H9 (cell line): Measurements from ENCODE around the gene NCBP3. TPM values are rescaled to one million over a fixed set of nuclear protein-coding genes. Genes with fewer than 3 reads are reported as not detected.

ENCODE experiments used
- DNase-seq: peaks from one replicate; pipeline ENCODE4 v3.0.0-alpha.2; 2017
- H2AFZ ChIP-seq: one replicate; pipeline ENCODE4 v1.6.1; 2013; ENCODE audit warnings: mild to moderate bottlenecking, low read length, control low read depth, moderate library complexity
- H2AK5ac ChIP-seq: 2 replicates; pipeline ENCODE4 v1.6.1; 2013; ENCODE audit warnings: low read length, control low read depth, mixed read lengths; ENCODE audit not compliant: insufficient read length
- H2BK120ac ChIP-seq: one replicate; pipeline ENCODE4 v1.6.1; 2013; ENCODE audit warnings: low read depth, mild to moderate bottlenecking, low read length, control low read depth, inconsistent platforms; ENCODE audit not compliant: poor library complexity, severe bottlenecking
- H2BK12ac ChIP-seq: 2 replicates; pipeline ENCODE4 v1.6.1; 2013; ENCODE audit warnings: low read length, control low read depth, mixed read lengths, low read depth; ENCODE audit not compliant: insufficient read length
- H2BK15ac ChIP-seq: 2 replicates; pipeline ENCODE4 v1.6.1; 2013; ENCODE audit warnings: low read depth, low read length, control low read depth
- H2BK20ac ChIP-seq: one replicate; pipeline ENCODE4 v1.6.1; 2013; ENCODE audit warnings: low read depth, mild to moderate bottlenecking, low read length, control low read depth, inconsistent platforms; ENCODE audit not compliant: poor library complexity, severe bottlenecking
- H2BK5ac ChIP-seq: 2 replicates; pipeline ENCODE4 v1.6.1; 2013; ENCODE audit warnings: low read length, control low read depth, mixed read lengths; ENCODE audit not compliant: insufficient read length
- H3K14ac ChIP-seq: 2 replicates; pipeline ENCODE4 v1.6.1; 2013; ENCODE audit warnings: low read length, control low read depth; ENCODE audit not compliant: insufficient read depth
- H3K18ac ChIP-seq: 2 replicates; pipeline ENCODE4 v1.6.1; 2013; ENCODE audit warnings: low read depth, mild to moderate bottlenecking, mixed read lengths, low read length, control low read depth; ENCODE audit not compliant: insufficient read length
- H3K23ac ChIP-seq: 2 replicates; pipeline ENCODE4 v1.6.1; 2013; ENCODE audit warnings: low read length, control low read depth, mixed read lengths, low read depth; ENCODE audit not compliant: insufficient read length
- H3K23me2 ChIP-seq: 2 replicates; pipeline ENCODE4 v1.6.1; 2013; ENCODE audit warnings: low read depth, mild to moderate bottlenecking, mixed read lengths, low read length, control low read depth; ENCODE audit not compliant: insufficient read length, poor library complexity, severe bottlenecking
- H3K27ac ChIP-seq: 2 replicates; pipeline ENCODE4 v1.5.1; 2013; ENCODE audit warnings: low read length, control low read depth, mixed read lengths, low read depth; ENCODE audit not compliant: insufficient read length
- H3K27me3 ChIP-seq: 2 replicates; pipeline ENCODE4 v1.6.1; 2013; ENCODE audit warnings: low read length, control low read depth, inconsistent platforms; ENCODE audit not compliant: insufficient read depth
- H3K4ac ChIP-seq: 2 replicates; pipeline ENCODE4 v1.6.1; 2013; ENCODE audit warnings: low read depth, mild to moderate bottlenecking, control low read depth, inconsistent platforms, low read length, moderate library complexity
- H3K4me1 ChIP-seq: 2 replicates; pipeline ENCODE4 v1.6.1; 2013; ENCODE audit warnings: low read length, control low read depth, inconsistent platforms; ENCODE audit not compliant: insufficient read depth
- H3K4me2 ChIP-seq: 2 replicates; pipeline ENCODE4 v1.6.1; 2013; ENCODE audit warnings: low read length, control low read depth, mixed read lengths; ENCODE audit not compliant: insufficient read length, insufficient read depth
- H3K56ac ChIP-seq: 2 replicates; pipeline ENCODE4 v1.6.1; 2013; ENCODE audit warnings: low read depth, mild to moderate bottlenecking, mixed read lengths, low read length, control low read depth; ENCODE audit not compliant: insufficient read length
- H3K79me1 ChIP-seq: 2 replicates; pipeline ENCODE4 v1.6.1; 2013; ENCODE audit warnings: low read depth, mild to moderate bottlenecking, moderate library complexity, low read length, control low read depth, inconsistent platforms; ENCODE audit not compliant: insufficient read depth, poor library complexity, severe bottlenecking
- H3K79me2 ChIP-seq: 2 replicates; pipeline ENCODE4 v1.6.1; 2013; ENCODE audit warnings: low read length, control low read depth, inconsistent platforms; ENCODE audit not compliant: insufficient read depth
- H3K9ac ChIP-seq: 2 replicates; pipeline ENCODE4 v1.6.1; 2013; ENCODE audit warnings: low read length, control low read depth, mixed read lengths; ENCODE audit not compliant: insufficient read length; ENCODE audit errors: extremely low read depth
- H3K9me3 ChIP-seq: one replicate; pipeline ENCODE4 v1.6.1; 2013; ENCODE audit warnings: low read depth, low read length, inconsistent platforms; ENCODE audit not compliant: control insufficient read depth
- H3T11ph ChIP-seq: one replicate; pipeline ENCODE4 v1.6.1; 2013; ENCODE audit warnings: mild to moderate bottlenecking, low read length, control low read depth, inconsistent platforms
- H4K20me1 ChIP-seq: one replicate; pipeline ENCODE4 v1.6.1; 2013; ENCODE audit not compliant: control insufficient read depth, insufficient read length, insufficient read depth
- H4K5ac ChIP-seq: 2 replicates; pipeline ENCODE4 v1.6.1; 2013; ENCODE audit warnings: low read depth, mild to moderate bottlenecking, mixed read lengths, low read length, control low read depth; ENCODE audit not compliant: insufficient read length
- H4K8ac ChIP-seq: replicated peaks from 2 replicates; pipeline ENCODE4 v1.6.1; 2013; ENCODE audit warnings: low read length, control low read depth, mixed read lengths, low read depth; ENCODE audit not compliant: insufficient read length
- H4K91ac ChIP-seq: 2 replicates; pipeline ENCODE4 v1.6.1; 2013; ENCODE audit warnings: low read depth, mild to moderate bottlenecking, moderate library complexity, mixed read lengths, low read length, control low read depth; ENCODE audit not compliant: insufficient read length
- H3K27ac Mint-ChIP-seq, 3 experiments: 2 replicates in 2 of 3; 3 replicates in 1 of 3; pipeline ENCODE4 v1.8.0; 2020 to 2021; ENCODE audit warnings: mixed read lengths in 3 of 3, mild to moderate bottlenecking in 1 of 3, moderate library complexity in 1 of 3
- H3K27me3 Mint-ChIP-seq: 2 replicates; pipeline ENCODE4 v1.8.0; 2021; ENCODE audit warnings: low read depth, mild to moderate bottlenecking, moderate library complexity, mixed read lengths
- H3K36me3 Mint-ChIP-seq, 3 experiments: 2 replicates in 2 of 3; 3 replicates in 1 of 3; pipeline ENCODE4 v1.8.0; 2020 to 2021; ENCODE audit warnings: low read depth in 3 of 3, mixed read lengths in 3 of 3; ENCODE audit not compliant: insufficient read depth in 1 of 3
- H3K4me1 Mint-ChIP-seq, 2 experiments: 2 replicates each; pipeline ENCODE4 v1.8.0; 2020; ENCODE audit warnings: mixed read lengths in 2 of 2
- H3K4me3 Mint-ChIP-seq, 2 experiments: 2 replicates in 1 of 2; 3 replicates in 1 of 2; pipeline ENCODE4 v1.8.0; 2020 to 2021; ENCODE audit warnings: mild to moderate bottlenecking in 2 of 2, mixed read lengths in 2 of 2, moderate library complexity in 1 of 2
- H3K9me3 Mint-ChIP-seq, 2 experiments: 2 replicates in 1 of 2; 3 replicates in 1 of 2; pipeline ENCODE4 v1.8.0; 2020; ENCODE audit warnings: mild to moderate bottlenecking in 2 of 2, mixed read lengths in 2 of 2, moderate library complexity in 1 of 2
- WGBS: extraction: QIAGEN DNeasy Blood & Tissue Kit; methylation state at CpG from one replicate; pipeline ENCODE4 v1.1.7; 2013; ENCODE audit warnings: missing lambda C conversion rate, low lambda C conversion rate, mixed read lengths; ENCODE audit not compliant: insufficient read length; ENCODE audit errors: extremely low coverage; 5-methylcytosine and 5-hydroxymethylcytosine counted together
- total RNA-seq: library from RNA; stranded (reverse); gene quantifications from 2 replicates; pipeline ENCODE4 v1.2.1, GENCODE V29; 2021
- TF ChIP-seq, protein P1 (sequence below): fragments of 200-600 bp; sonication (generic); conservative IDR thresholded peaks from 3 replicates; pipeline ENCODE4 v1.8.0; 2021; ENCODE audit warnings: antibody characterized with exemption, mild to moderate bottlenecking

NCBP3 gene
- total RNA-seq, 1 experiment from 2014 or later: 45.7 TPM

DNA sequence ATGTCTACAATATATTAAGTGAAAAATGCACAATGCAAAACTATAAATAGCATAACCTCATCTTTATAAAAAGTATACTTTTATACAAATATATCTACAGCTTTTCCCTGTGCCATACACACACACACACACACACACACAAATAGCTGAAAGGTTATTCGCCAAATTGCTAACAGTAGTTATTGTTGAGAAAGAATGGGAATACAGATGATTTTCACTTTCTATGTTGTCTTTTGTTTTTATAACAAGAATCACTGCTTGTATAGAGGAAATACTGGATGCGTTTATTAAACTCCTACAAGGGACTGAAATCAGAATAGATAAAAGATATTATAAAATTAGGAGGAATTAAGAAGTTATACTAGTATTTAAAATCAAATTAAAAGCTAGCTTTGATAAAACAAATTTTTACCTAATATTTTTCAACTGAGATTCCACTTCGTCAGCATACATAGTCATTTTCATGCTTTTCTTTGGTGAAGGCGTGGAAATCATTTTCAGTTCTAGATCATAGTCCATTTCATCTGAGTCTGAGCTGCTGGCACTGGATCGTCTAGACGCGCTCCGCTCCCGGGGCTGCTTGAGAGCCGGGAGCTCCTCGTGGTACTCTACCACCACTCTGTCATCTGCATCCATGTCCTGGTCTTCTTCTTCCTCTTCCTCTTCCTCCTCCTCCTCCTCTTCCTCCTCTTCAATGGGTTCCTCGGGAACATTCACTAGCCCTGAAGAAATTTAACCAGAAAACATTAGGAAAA lies 28.0 kb downstream of the NCBP3 start:
- H2AK5ac ChIP-seq: no peak overlapping the region
- H2BK12ac ChIP-seq: no peak overlapping the region
- no peaks in the 10 kb centered on the region for H3K79me2 ChIP-seq
- TF ChIP-seq, protein P1, sequence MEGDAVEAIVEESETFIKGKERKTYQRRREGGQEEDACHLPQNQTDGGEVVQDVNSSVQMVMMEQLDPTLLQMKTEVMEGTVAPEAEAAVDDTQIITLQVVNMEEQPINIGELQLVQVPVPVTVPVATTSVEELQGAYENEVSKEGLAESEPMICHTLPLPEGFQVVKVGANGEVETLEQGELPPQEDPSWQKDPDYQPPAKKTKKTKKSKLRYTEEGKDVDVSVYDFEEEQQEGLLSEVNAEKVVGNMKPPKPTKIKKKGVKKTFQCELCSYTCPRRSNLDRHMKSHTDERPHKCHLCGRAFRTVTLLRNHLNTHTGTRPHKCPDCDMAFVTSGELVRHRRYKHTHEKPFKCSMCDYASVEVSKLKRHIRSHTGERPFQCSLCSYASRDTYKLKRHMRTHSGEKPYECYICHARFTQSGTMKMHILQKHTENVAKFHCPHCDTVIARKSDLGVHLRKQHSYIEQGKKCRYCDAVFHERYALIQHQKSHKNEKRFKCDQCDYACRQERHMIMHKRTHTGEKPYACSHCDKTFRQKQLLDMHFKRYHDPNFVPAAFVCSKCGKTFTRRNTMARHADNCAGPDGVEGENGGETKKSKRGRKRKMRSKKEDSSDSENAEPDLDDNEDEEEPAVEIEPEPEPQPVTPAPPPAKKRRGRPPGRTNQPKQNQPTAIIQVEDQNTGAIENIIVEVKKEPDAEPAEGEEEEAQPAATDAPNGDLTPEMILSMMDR: no peak
- H3K4me1 Mint-ChIP-seq: no peaks in the 10 kb centered on the region
- H3K14ac ChIP-seq: no peak overlapping the region
- no peaks in the 10 kb centered on the region for H4K20me1 ChIP-seq
- no peaks in the 10 kb centered on the region for H3K27me3 Mint-ChIP-seq
- no peaks in the 10 kb centered on the region for H3K23me2 ChIP-seq
- no peak overlapping the region for H4K8ac ChIP-seq
- H3K9me3 ChIP-seq: no peaks in the 10 kb centered on the region
- no peaks in the 10 kb centered on the region for H3K4me1 ChIP-seq
- H3K4me2 ChIP-seq: no peak overlapping the region
- no peak overlapping the region for H3K27ac Mint-ChIP-seq
- no peak overlapping the region for H4K5ac ChIP-seq
- H3K27me3 ChIP-seq: no peaks in the 10 kb centered on the region
- H2AFZ ChIP-seq: no peak overlapping the region
- no peak overlapping the region for H3K4me3 Mint-ChIP-seq
- H3K27ac ChIP-seq: no peak overlapping the region
- H2BK15ac ChIP-seq: no peak overlapping the region
- no peak overlapping the region for H2BK5ac ChIP-seq
- DNase-seq: no peak
- no peak overlapping the region for H2BK120ac ChIP-seq
- peaks cover 30 to 86% (median 78%) of the 10 kb centered on the region in 3 experiments; a peak in 6 of 7 replicates for H3K36me3 Mint-ChIP-seq
- no peaks in the 10 kb centered on the region for H3K9me3 Mint-ChIP-seq
- no peak overlapping the region for H3K23ac ChIP-seq
- no CpG with 5 or more reads among the region's 12 CpGs for WGBS
- H3K4ac ChIP-seq: no peak overlapping the region
- H3K9ac ChIP-seq: no peak overlapping the region
- no peak overlapping the region for H3T11ph ChIP-seq
- no peaks in the 10 kb centered on the region for H3K79me1 ChIP-seq
- no peak overlapping the region for H2BK20ac ChIP-seq
- H3K18ac ChIP-seq: no peak overlapping the region
- no peak overlapping the region for H3K56ac ChIP-seq
- H4K91ac ChIP-seq: no peak overlapping the region
